ENCODE data around the gene ANKDD1A.

DNA sequence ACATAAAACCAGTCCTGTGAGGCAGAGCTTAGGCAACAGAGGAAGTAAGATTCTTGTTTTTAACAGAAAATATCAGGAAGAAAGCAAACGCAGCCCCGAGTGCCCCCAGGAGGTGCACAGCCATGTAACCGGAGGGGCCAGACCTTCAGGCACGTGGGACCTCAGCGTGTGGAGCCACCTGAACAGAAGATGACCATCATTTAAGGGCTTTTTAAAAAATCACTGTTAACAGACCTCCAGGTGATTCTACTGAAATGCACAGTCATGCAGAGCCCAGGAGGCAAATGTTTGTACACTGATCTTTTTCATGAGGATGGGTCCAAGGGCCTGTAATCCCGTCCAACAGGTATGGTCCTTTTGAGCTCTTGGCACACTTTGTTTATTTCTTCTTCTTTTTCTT, 39.2 kb downstream of the ANKDD1A start:
- no peak for TF ChIP-seq EZH2 (IDR thresholded peaks at IDR 0.05; ENCODE audit: low read depth, unreplicated experiment)
- TF ChIP-seq, protein P1, sequence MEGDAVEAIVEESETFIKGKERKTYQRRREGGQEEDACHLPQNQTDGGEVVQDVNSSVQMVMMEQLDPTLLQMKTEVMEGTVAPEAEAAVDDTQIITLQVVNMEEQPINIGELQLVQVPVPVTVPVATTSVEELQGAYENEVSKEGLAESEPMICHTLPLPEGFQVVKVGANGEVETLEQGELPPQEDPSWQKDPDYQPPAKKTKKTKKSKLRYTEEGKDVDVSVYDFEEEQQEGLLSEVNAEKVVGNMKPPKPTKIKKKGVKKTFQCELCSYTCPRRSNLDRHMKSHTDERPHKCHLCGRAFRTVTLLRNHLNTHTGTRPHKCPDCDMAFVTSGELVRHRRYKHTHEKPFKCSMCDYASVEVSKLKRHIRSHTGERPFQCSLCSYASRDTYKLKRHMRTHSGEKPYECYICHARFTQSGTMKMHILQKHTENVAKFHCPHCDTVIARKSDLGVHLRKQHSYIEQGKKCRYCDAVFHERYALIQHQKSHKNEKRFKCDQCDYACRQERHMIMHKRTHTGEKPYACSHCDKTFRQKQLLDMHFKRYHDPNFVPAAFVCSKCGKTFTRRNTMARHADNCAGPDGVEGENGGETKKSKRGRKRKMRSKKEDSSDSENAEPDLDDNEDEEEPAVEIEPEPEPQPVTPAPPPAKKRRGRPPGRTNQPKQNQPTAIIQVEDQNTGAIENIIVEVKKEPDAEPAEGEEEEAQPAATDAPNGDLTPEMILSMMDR (conservative IDR thresholded peaks at IDR 0.05; ENCODE audit: low read depth in 2 of 2), result no peak
- no peak for TF ChIP-seq ZNF331 (CRISPR knock-in tag; IDR thresholded peaks at IDR 0.05; ENCODE audit: low read depth)
- TF ChIP-seq JUNB (IDR thresholded peaks at IDR 0.05; ENCODE audit: unreplicated experiment), result no peak
- no peak for TF ChIP-seq EZH2phosphoT487 (IDR thresholded peaks at IDR 0.05; ENCODE audit: unreplicated experiment)
- no peak for TF ChIP-seq REST (IDR thresholded peaks at IDR 0.05; ENCODE audit: unreplicated experiment)
- no peak for TF ChIP-seq CREB1 (CRISPR knock-in tag; IDR thresholded peaks at IDR 0.05; ENCODE audit: low read depth)
- TF ChIP-seq POLR2AphosphoS5 (IDR thresholded peaks at IDR 0.05; ENCODE audit: low read depth), result no peak
- TF ChIP-seq, protein P2, sequence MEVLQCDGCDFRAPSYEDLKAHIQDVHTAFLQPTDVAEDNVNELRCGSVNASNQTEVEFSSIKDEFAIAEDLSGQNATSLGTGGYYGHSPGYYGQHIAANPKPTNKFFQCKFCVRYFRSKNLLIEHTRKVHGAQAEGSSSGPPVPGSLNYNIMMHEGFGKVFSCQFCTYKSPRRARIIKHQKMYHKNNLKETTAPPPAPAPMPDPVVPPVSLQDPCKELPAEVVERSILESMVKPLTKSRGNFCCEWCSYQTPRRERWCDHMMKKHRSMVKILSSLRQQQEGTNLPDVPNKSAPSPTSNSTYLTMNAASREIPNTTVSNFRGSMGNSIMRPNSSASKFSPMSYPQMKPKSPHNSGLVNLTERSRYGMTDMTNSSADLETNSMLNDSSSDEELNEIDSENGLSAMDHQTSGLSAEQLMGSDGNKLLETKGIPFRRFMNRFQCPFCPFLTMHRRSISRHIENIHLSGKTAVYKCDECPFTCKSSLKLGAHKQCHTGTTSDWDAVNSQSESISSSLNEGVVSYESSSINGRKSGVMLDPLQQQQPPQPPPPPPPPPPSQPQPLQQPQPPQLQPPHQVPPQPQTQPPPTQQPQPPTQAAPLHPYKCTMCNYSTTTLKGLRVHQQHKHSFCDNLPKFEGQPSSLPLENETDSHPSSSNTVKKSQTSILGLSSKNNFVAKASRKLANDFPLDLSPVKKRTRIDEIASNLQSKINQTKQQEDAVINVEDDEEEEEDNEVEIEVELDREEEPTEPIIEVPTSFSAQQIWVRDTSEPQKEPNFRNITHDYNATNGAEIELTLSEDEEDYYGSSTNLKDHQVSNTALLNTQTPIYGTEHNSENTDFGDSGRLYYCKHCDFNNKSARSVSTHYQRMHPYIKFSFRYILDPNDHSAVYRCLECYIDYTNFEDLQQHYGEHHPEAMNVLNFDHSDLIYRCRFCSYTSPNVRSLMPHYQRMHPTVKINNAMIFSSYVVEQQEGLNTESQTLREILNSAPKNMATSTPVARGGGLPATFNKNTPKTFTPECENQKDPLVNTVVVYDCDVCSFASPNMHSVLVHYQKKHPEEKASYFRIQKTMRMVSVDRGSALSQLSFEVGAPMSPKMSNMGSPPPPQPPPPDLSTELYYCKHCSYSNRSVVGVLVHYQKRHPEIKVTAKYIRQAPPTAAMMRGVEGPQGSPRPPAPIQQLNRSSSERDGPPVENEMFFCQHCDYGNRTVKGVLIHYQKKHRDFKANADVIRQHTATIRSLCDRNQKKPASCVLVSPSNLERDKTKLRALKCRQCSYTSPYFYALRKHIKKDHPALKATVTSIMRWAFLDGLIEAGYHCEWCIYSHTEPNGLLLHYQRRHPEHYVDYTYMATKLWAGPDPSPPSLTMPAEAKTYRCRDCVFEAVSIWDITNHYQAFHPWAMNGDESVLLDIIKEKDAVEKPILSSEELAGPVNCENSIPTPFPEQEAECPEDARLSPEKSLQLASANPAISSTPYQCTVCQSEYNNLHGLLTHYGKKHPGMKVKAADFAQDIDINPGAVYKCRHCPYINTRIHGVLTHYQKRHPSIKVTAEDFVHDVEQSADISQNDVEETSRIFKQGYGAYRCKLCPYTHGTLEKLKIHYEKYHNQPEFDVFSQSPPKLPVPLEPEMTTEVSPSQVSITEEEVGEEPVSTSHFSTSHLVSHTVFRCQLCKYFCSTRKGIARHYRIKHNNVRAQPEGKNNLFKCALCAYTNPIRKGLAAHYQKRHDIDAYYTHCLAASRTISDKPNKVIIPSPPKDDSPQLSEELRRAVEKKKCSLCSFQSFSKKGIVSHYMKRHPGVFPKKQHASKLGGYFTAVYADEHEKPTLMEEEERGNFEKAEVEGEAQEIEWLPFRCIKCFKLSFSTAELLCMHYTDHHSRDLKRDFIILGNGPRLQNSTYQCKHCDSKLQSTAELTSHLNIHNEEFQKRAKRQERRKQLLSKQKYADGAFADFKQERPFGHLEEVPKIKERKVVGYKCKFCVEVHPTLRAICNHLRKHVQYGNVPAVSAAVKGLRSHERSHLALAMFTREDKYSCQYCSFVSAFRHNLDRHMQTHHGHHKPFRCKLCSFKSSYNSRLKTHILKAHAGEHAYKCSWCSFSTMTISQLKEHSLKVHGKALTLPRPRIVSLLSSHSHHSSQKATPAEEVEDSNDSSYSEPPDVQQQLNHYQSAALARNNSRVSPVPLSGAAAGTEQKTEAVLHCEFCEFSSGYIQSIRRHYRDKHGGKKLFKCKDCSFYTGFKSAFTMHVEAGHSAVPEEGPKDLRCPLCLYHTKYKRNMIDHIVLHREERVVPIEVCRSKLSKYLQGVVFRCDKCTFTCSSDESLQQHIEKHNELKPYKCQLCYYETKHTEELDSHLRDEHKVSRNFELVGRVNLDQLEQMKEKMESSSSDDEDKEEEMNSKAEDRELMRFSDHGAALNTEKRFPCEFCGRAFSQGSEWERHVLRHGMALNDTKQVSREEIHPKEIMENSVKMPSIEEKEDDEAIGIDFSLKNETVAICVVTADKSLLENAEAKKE (CRISPR knock-in tag; IDR thresholded peaks at IDR 0.05), result no peak

Measured in GM23338 (cell line).